CD4-positive, alpha-beta T cell treated with Interleukin-17A for 4 hours (primary cell): ENCODE data around the gene HOXA4.

Source experiments
- DNase-seq: peaks from one replicate; pipeline ENCODE4 v3.0.0-alpha.2; 2020; ENCODE audit warnings: mixed read lengths

HOXA4 gene

DNA sequence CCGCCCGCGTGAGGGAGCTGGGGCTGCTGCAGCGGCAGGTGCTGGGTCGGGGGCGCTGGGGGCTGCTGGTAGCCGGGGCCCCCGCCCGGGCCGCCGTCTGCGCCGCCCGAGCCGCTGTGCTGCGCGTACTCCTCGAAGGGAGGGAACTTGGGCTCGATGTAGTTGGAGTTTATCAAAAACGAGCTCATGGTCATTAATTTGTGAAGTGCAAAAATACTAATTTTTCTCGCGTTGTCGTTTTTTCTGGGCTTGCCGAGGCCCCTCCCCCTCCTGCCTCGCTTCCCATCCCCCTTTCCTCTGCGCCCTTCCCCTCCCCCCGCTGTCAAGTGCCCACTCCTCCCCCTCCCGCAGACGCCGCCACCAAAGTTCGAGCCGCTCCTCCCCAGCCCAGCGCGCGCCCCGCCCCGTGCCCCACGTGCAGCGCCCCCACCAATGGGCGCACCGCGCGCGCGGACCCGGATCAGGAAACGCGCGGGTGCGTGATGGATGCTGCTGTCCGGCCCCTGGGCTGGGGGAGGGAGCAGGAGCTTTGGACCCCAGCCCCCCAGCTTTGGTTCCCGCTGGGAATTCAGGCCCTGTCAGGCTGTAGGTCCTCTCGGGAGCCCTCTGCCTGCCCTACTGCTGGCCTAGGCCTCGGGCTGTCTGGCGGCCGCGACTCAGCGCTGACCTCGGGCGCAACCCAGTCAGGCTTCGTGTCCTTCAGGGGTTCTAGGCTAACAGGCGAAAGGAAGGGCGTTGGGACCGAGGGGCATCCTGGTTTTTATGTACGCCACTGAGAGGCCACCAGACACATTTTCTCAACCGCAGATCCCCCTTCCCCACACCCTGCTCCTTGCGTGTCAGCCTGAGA, at the start of gene HOXA4:
HOXA4 (minus strand) TSS at position 218 of the 850 bp plus-strand sequence; CDS start at position 194, 24 bp downstream.
- peak; percentile 86 for DNase-seq

DNA sequence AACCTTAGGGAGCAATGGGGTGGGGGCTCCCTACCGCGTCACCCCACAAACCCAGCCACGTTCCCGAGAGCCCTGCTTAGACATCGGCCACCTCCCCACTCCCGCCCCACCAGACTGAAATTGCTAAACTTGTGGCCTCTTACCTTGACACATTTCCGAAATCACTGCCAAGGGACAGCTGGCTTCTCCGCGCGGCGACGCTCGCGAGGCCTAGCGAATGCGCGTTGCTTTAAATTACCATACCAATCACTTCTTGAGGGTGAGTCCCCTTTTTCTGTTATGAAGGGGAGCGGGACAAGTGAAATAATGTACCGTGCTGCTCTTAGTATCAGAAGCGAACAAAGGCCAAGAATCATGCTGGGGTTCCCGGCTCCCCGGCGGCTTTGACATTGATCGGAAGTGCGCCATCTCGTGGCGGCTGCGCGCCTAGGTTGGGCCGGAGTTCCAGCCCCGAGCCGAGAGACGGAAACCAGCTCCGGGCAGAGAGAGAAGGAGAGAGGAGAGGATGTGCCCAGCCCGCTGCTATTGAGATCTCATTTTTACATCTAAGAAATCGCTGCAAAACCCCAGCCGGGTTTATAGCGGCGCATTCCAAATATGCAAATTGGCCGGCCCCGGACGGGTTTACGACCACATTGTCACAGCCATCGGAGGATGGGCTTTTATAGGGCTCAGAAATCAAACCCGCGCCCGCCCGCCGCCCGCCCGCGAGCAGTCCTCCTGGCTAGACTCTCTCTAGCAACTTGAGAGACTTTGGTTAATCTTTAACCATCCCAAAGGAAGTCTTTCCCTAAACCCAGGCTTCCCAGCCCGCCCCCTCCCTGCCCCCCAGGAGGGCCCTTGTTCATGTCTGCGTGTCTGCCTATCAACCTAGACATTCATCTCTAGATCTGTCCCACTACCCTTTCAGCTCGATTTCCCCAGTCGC, 49.2 kb upstream of the HOXA4 start:
- DNase-seq = peak; percentile 80

DNA sequence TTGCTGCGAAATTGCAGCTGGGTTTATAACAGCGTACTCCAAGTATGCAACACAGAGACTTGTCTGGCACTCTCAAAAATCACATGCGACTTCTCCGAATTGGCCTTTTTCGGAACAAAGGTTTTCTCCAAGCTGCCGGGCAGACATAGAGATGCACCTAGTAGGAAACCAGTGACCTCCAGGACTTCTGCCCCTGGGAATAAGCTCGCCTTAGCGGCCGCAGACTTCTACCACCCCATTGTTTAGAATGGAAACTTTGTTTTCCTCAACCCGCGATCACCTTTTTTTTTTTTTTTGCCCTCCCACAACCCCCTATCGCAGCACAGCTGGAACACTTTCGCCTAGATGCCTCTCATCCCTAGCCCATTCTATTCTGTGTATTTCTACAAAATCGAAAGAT, 48.5 kb upstream of the HOXA4 start:
- DNase-seq = peak; percentile 1

DNA sequence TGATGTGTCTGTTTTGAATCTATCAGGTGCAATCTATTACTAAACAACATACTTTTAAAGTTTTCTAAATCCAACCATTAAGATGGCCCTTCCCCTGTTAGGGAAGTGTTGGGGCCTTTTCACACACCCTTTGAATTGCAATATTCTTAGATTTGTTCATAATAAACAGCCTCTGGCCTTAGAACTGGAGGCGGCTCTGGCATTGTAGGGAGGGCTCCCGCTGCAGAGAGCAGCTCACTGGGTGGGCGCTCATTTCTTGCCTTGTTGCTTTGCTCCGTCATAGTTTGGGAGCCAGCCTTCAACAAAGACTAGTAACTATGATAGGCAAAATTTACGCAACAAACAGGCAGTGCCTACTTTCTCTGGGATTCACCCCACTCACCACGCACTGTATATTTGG, 47.8 kb upstream of the HOXA4 start:
- DNase-seq = peak; percentile 0

DNA sequence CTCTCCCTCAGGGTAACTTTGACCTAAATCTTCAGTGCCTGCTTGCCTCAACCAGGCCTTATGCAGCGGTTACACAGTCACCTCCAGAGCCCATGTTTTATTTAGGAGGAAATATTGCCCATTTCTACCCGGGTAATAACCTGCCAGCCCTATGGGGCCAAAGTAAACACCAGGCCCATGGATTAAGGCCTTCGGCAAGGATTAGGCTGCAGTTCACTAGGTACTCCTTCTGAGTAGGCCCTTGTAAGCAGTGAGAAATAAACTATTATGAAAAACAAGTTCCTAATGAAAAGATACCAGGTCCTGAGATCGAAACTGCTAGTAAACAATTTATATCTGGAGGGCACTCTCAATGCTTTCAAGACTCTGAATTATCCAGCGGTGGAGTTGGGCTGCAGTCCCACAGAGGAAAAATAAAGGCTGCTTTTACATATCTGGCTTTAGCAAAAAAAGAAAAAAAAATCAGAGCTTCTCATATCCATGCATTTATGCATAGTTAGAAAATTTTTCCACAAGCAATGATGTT, 47.3 kb upstream of the HOXA4 start:
- peak; percentile 2 for DNase-seq

DNA sequence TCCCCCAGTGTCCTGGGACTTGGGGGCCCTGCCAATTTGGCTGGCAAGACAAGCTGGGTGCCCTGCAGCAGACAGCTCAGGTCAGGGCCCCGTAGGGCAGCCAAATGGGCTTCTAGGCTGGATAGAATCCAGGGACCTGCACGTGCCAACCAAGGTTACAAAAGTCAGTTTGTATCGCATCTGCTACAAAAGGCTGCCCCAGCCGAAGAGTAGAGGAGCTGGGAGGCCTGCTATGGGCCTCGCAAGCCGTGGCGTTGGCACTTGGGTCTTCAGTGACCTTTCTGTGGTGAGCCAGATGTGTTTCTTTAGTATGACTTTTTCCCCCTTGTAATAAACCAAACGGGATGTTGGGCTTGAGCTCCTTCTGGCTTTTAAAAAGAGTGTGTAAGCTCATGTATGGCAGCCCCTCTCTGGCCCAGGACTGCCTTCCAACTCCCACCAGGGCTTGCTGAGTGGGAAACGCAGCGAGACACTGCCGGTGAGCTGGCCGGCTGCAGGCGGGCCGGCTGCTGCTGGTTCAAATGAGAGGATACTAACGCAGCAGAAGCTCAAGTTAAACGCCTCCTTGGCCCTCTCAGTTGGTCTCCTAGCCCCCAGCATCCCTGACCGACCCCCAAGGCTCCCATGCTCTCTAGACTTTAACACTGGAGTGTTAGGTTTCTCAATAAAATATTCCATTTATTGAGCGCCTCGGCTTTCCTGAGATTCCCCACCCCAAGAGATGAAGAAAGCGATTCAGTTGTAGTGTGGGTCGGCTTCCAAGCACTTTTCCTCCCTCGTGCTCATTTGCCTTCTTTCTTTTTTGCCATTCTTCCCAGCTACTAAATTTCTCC, 46.6 kb upstream of the HOXA4 start:
- peak; percentile 1 for DNase-seq

DNA sequence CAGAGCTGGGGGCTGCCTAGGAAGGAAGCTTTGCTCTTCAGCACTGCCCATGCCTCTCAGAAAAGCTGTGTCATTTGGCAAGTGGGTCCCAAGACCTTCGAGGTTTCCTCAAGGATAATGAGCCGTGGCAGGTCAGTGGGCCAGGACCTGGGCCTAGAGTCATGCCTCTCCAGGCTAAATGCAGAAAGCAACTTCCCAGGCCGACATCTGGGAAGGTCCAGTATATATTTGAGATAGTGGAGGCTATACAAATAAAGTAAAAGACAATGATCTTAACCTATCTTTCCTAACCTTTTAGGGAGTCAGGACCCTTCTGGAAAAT, 45.9 kb upstream of the HOXA4 start:
- no peak for DNase-seq

DNA sequence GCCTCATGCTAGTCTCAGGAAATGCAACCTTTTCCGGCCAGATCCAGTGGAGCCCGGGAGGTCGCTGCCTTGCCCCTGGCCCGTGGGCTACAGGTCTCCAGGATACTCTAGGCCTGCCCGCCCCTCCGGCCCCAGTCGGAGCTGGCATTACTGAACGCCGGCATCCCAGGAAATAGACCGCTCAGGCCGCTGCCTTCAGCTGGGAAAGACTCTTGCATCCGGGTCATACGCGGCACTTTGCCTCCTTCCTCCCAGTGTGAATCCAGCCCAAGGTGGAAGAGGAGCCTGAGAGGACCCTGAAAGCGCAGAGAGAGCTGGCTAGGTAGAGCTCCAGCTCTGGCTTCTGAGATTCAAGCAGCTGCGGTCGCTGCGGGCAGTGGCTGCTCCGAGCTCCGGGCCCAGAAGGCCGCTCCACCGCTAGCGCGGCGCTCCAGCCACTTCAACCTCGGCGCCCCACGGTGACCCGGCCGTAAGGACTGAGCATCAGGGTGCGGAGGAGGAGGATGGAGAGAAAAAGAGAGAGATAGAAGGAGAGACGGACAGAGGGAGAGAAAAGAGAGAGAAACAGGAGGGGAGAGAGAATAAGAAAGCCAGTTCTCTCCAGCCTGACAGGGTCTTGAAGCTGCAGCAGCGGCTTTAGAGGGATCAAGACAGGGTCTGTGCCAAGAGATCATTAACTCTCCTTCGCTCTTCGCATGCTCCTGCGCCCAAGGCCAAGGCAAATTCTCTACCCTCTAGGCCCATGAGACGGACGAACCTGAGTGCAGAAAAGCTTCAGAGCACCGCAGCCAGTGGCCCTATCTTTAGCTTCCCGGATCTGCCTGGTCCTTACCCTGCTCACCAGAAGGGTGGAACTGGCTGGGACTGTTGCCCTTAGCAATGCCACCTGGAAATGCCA, 45.3 kb upstream of the HOXA4 start:
- no peak for DNase-seq

DNA sequence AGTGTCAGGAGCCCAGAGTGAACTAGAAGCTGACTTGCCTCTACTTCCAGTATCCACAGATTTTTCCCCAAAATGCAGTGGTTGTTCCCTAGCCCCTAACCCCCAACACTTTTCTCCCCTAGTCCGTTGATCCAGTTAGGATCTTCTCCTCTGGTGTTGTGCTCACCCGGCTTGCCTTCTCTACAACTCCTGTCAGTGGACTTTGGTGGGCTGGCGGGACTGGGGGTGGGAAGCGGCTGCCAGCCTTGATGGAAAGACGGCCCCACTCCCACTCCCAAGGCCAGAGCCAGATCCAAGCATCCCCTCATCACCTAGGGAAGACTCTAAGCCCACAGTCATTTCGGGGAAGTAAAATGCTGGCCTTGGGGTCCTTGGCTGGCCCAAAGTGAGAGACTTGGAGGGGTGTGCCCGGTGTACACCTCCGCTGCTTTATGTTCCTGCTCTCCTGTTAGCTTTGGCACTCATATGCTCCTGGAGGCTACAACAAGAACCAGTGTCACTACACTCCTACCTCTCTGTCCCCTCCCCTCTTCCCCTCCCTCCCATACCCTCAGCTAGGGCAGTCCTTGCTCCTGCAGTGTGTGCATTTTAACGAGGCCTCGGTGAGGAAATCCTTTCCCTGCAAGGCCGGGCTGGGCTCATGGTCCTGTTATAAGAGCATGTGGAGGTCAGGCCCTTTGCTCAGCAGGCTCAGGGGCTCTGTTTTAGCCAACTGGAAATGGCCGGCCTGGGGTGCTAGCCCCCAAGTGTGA, 44.5 kb upstream of the HOXA4 start:
- DNase-seq = no peak

DNA sequence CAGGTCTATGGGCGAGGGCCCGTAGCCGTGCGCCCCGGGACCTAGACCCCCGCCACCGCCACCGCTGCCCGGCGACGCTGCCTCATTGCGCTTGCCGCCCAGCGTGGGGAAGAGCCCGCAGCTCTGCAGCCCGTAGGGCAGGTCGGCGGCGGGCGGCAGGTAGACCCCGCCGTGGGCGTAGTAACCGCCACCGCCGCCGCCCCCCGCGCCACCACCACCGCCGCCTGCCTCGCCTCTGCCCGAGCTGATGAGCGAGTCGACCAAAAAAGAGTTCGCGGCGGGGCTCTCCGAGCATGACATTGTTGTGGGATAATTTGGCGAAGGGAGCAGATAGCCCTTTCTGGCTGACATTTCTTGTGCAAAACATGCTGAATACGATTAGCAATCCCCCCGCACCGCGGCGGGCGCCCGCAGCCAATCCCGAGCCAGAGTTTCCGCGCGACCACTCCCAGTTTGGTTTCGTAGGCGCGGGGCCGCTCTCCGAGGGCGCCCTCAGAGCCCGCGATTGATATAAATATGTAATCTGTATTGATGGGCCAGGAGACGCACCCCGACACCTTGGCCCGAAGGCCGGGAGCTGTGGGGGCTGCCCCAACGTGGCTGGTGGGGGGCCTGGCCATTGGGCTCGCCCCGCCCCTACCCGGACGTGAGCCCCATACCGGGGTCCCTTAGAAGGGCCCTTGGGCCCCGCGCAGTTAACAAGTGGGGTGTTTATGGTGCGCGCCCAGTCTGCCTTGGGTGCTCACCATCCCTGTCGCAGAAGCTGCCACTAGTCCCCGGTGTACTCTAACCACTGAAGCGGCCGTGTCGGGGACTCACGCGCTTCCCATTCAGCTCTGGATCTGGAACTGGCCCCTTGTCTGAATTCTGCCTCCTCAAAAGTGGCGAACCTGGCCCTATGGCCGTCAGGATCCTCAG, 43.7 kb upstream of the HOXA4 start, which contains the start of gene HOXA10:
HOXA10 (minus strand) TSS at position 365 of the 918 bp plus-strand sequence; CDS start at position 351, 14 bp downstream.
- no peak for DNase-seq

DNA sequence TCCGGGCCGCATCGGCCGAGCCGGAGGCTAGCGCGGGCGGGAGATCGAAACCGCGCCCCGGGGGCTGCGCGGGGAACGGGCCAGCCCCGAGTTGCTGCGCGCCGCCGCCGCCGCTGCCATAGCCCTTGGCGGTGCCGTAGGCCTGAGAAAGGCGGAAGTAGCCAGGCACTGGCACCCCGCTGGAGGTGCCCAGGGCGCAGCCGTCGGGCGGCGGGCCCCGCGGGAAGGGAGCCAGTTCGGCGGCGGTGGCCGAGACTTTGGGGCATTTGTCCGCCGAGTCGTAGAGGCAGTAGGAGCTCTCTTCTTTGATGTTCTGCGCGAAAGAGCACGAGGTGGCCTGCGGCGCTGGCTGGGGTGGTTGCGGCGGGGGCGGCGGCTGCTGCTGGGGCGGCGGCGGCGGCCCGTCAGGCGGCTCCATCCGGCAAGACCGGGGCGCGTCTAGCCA, 43.0 kb upstream of the HOXA4 start:
- DNase-seq = peak; percentile 50

DNA sequence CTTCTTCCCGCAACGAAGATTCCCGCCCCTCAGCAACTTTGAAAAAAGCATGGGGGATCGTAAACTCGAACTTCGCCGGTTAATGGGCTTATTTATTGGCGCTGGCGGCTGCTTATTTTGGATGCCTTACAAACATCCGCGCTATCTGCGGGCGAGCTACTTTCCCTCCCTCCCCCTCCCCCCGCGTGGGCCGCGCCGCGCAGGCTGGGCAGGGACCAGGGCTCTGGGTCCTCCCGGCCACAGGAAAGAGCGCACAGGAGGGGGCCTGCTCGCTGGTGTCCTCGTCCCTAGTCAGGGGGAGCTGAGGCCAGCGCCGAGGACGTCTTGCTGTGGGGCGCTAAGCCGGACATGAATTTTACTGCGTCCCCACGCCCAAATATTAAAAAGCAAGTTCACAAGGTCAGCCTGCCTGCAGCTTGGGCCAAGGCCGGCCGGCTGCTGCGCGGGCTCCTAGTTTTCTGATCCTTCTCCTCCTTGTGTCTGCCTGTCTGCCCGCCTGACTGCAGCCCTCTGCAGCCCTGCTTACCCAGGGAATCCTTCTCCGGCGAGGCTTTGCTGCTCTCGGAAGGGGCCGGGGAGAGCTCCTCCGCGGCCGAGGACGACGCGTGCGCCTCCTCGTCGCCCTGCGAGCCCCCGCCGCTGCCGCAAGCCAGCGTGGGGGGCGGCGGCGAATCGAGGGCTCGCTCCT, 42.4 kb upstream of the HOXA4 start:
- DNase-seq = peak; percentile 20

DNA sequence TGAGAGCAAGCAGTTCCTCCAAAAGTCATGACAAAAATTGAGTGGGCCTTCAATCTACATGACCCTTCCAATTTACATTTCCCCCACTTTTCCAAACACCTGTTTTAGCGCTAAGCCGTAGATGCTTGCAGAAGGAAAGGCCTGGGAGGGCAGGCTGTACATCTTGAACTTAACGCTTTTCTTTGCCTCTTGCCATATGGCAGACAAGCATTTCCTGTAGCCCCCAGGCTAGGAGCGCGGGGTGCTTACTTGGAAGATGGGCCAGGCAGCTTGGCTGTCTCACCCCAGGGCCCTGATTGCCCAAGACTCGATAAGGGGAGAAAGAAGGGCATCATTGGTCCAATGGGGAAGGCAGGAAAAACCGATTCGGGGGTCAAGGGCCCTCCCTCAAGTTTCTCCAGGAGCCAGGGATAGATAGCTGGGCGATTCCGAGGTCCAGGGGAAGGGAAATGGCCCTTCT, 41.8 kb upstream of the HOXA4 start:
- DNase-seq = peak; percentile 4

DNA sequence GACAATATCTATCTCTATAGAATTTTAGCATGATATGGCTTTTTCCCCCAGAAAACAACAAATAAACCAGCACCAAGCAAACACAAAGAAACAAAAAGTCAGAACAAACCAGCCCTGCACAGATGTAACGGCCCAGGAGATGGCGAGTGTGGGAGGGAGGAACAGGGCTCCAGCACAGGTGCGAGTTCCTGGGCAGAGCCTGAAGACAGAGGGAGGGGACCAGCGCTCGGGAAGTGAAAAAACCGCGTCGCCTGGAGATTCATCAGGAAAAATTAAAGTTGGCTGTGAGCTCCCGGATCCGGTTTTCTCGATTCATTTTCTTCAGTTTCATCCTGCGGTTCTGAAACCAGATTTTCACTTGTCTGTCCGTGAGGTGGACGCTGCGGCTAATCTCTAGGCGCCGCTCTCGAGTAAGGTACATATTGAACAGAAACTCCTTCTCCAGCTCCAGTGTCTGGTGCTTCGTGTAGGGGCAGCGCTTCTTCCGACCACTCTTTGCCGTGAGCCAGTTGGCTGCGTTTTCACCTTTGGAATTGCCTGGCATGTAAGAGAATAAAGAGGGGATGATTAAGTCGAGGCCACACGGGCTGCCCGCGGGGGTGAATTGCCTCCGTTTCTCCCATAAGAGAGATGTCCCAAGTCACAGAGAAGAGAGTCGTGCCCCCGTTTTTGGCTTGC, 41.2 kb upstream of the HOXA4 start:
- DNase-seq = peak; percentile 16

DNA sequence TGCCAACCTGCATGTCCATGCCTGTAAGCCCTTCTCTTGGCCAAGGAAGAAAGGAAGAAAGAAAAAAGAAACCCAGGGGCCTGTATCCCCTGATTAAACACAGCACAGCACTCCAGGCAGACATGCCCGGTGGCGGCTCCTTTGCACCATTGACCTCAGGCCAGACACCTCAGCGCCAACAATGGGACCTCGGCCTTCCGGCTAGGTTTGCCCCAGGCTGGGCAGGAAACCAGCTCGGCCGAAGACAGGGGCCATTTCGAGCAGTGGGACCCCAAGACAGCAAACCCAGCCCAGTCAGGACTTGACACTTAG, 40.7 kb upstream of the HOXA4 start:
- DNase-seq = peak; percentile 3

DNA sequence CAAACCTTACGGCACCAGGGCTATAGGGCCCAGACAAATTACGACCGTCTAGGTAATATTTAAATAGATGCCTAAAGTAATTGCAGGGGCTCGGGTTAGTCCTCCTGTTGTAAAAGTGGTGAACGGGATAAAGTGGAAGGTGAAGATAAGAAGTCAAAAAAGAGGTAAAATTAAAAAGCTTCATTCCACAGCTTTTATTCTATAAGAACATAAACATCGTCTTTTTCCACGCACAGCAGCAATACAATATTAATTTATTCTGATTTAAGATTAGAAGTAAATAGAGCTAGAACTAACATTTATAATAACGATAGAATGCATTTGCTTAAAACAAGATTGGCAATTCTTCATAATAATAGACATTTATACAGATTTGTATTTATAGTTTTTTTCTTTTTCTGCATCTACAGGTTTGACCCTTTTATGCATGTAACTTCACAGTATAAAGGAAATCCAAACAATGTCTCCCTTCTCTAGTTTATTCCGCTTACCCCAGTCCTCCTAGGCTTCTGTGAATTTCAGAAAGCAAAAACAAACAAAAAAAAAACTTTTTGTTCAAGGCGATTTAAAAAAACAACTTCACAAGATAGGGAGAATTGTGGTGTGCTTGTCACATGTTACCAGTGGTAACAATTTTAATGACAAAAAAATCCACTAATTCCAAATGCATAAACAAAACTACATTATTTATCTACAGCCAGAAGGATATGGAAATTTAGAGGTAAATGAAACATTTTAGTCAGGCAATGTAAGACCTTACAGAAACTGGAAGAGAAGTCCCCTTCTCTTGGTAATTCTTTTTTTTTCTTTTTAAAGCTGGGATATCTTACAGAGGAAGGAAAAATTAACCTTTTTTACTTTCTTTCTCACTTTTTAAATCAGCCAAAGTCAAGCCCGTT, 40.1 kb upstream of the HOXA4 start:
- no peak for DNase-seq
